ENCODE data around the gene MCUR1. TPM values are rescaled to one million over a fixed set of nuclear protein-coding genes. Genes with fewer than 3 reads are reported as not detected.

MCUR1 gene
- total and polyA plus RNA-seq, 10 of the 15 experiments (the other 5 are each of a cell fraction or from before 2014, with no cell fraction given), result 4.4 to 43.9 (median 18.3) TPM

GRCh38 chr6:13800615-13801014 lies 13.7 kb downstream of the MCUR1 start:
- DNase-seq (ENCODE audit: low read depth, low spot score) (no peak), ATAC-seq (no peak), FAIRE-seq (no peak)
- Histone ChIP-seq H3K36me3 (ENCODE audit: control insufficient read depth in 2 of 2, insufficient read depth in 2 of 2, low read length in 1 of 2) (peaks cover 5 to 29% of the 10 kb centered on the region in 2 experiments; a peak in 2 of 4 replicates), H3K79me2 (ENCODE audit: control insufficient read depth, insufficient read depth, low read length) (no peaks in the 10 kb centered on the region), H4K20me1 (ENCODE audit: control insufficient read depth, insufficient read depth) (no peaks in the 10 kb centered on the region), H3K4me3 (no peak overlapping the region), H3K4me2 (ENCODE audit: control insufficient read depth, insufficient read depth) (no peak overlapping the region), H3K4me1 (ENCODE audit: control insufficient read depth, insufficient read depth, low read length) (no peaks in the 10 kb centered on the region), H2AFZ (ENCODE audit: control insufficient read depth, low read depth, low read length) (no peak overlapping the region), H3K27me3 (replicated peaks in 1 of 2; ENCODE audit: control insufficient read depth in 2 of 2, insufficient read depth in 2 of 2, low read length in 1 of 2) (no peaks in the 10 kb centered on the region), H3K9me3 (replicated peaks; ENCODE audit: control insufficient read depth, insufficient read depth, low read length) (no peaks in the 10 kb centered on the region), H3K27ac (ENCODE audit: control insufficient read depth, insufficient read depth) (no peak overlapping the region), H3K9ac (ENCODE audit: control insufficient read depth, insufficient read depth, low read length) (no peak overlapping the region)
- intact Hi-C loops (cut with micrococcal nuclease; ENCODE audit: unreplicated experiment) (no loop called here), in situ Hi-C loops (cut with MboI) (no loop called here)
- no TSS peak for BruUV-seq (replicated peaks)
- ChIA-PET CTCF (no interaction called here), POLR2A (no interaction called here), SMC1A (ENCODE audit: uncharacterized antibody, unreplicated experiment) (no interaction called here), RAD21 (ENCODE audit: unreplicated experiment) (no interaction called here)
- 96% methylated on average over 3 of the region's 3 CpGs for WGBS (ENCODE audit: insufficient coverage, insufficient replicate concordance, low lambda C conversion rate, missing lambda C conversion rate)
- no peak for TF ChIP-seq SP1 (IDR thresholded peaks at IDR 0.05; ENCODE audit: low read depth, low read length)
- no peak for TF ChIP-seq LARP7 (IDR thresholded peaks at IDR 0.05)
- TF ChIP-seq SREBF2 (IDR thresholded peaks at IDR 0.05; ENCODE audit: low read length), result no peak
- TF ChIP-seq ZNF384 (IDR thresholded peaks at IDR 0.05; ENCODE audit: borderline replicate concordance, low read depth, low read length), result no peak
- no peak for TF ChIP-seq PML (IDR thresholded peaks at IDR 0.05; ENCODE audit: low read length)
- no peak for TF ChIP-seq ZSCAN29 (IDR thresholded peaks at IDR 0.05)
- TF ChIP-seq ZNF687 (IDR thresholded peaks at IDR 0.05), result no peak

All from GM12878 (cell line).